KOPT-K1 (cell line): Measurements from ENCODE around the gene GTF3C4.
"Not testable (repeated sequence)": the region's sequence is repeated elsewhere in the genome, so short reads cannot be mapped to it uniquely, and the experiment has no call there.

Source experiments
- H3K27ac ChIP-seq: fragments of 200-600 bp; sonication (generic); 2 replicates; pipeline ENCODE4 v1.5.1; 2016; ENCODE audit warnings: antibody characterized with exemption, mild to moderate bottlenecking, low read depth, low read length; ENCODE audit not compliant: poor library complexity, severe bottlenecking
- H3K36me3 ChIP-seq: fragments of 200-600 bp; sonication (generic); 2 replicates; pipeline ENCODE4 v1.5.1; 2017; ENCODE audit warnings: antibody characterized with exemption, mild to moderate bottlenecking, low read length, moderate library complexity; ENCODE audit not compliant: insufficient read depth
- H3K9me3 ChIP-seq: fragments of 200-600 bp; sonication (generic); 2 replicates; pipeline ENCODE4 v1.5.1; 2017; ENCODE audit warnings: antibody characterized with exemption, low read length, mild to moderate bottlenecking; ENCODE audit not compliant: insufficient read depth, poor library complexity, severe bottlenecking

Gene GTF3C4

GRCh38 chr9:132703336-132703735 is 33.1 kb downstream of the GTF3C4 start:
- Histone ChIP-seq H3K27ac (no peak overlapping the region), H3K9me3 (peaks cover 3% of the 10 kb centered on the region), H3K36me3 (no peaks in the 10 kb centered on the region)

- H3K9me3 ChIP-seq = no peaks in the 10 kb centered on the region
- no peak overlapping the region for H3K27ac ChIP-seq
- no peaks in the 10 kb centered on the region for H3K36me3 ChIP-seq
Observed at GRCh38 chr9:132708239-132708638, 38.0 kb downstream of the GTF3C4 start.

- Histone ChIP-seq H3K36me3 (no peaks in the 10 kb centered on the region), H3K27ac (no peak overlapping the region), H3K9me3 (no peaks in the 10 kb centered on the region)
Observed at GRCh38 chr9:132708769-132709430, 38.6 kb downstream of the GTF3C4 start.

GRCh38 chr9:132710333-132710732 is 40.1 kb downstream of the GTF3C4 start:
- H3K36me3 ChIP-seq = no peaks in the 10 kb centered on the region
- H3K27ac ChIP-seq = no peak overlapping the region
- no peaks in the 10 kb centered on the region for H3K9me3 ChIP-seq

GRCh38 chr9:132711152-132711551 is 40.9 kb downstream of the GTF3C4 start:
- not testable (repeated sequence) for H3K36me3 ChIP-seq

GRCh38 chr9:132711846-132712245 is 41.6 kb downstream of the GTF3C4 start:
- Histone ChIP-seq H3K27ac (no peak overlapping the region), H3K9me3 (no peaks in the 10 kb centered on the region), H3K36me3 (no peaks in the 10 kb centered on the region)

More at GRCh38 chr9:132711152-132711551, 40.9 kb downstream of the GTF3C4 start:
- H3K9me3 ChIP-seq, H3K27ac ChIP-seq: not testable (repeated sequence)

- no peaks in the 10 kb centered on the region for H3K36me3 ChIP-seq
- no peak overlapping the region for H3K27ac ChIP-seq
- no peaks in the 10 kb centered on the region for H3K9me3 ChIP-seq
Observed at GRCh38 chr9:132712753-132713152, 42.5 kb downstream of the GTF3C4 start.

- no peaks in the 10 kb centered on the region for H3K9me3 ChIP-seq
- H3K36me3 ChIP-seq = no peaks in the 10 kb centered on the region
- no peak overlapping the region for H3K27ac ChIP-seq
Observed at GRCh38 chr9:132716007-132716406, 45.7 kb downstream of the GTF3C4 start.

GRCh38 chr9:132717326-132717945 is 47.2 kb downstream of the GTF3C4 start:
- no peaks in the 10 kb centered on the region for H3K9me3 ChIP-seq
- no peak overlapping the region for H3K27ac ChIP-seq
- no peaks in the 10 kb centered on the region for H3K36me3 ChIP-seq

- H3K9me3 ChIP-seq, H3K27ac ChIP-seq, H3K36me3 ChIP-seq: not testable (repeated sequence)
Observed at GRCh38 chr9:132718381-132718928, 48.2 kb downstream of the GTF3C4 start.

- no peak overlapping the region for H3K27ac ChIP-seq
- no peaks in the 10 kb centered on the region for H3K36me3 ChIP-seq
- no peaks in the 10 kb centered on the region for H3K9me3 ChIP-seq
Observed at GRCh38 chr9:132721661-132722060, 51.4 kb downstream of the GTF3C4 start.

- H3K27ac ChIP-seq = no peak overlapping the region
- no peaks in the 10 kb centered on the region for H3K9me3 ChIP-seq
- no peaks in the 10 kb centered on the region for H3K36me3 ChIP-seq
Observed at GRCh38 chr9:132722564-132723065, 52.4 kb downstream of the GTF3C4 start.

GRCh38 chr9:132723809-132724208 is 53.5 kb downstream of the GTF3C4 start:
- H3K9me3 ChIP-seq = no peaks in the 10 kb centered on the region
- no peaks in the 10 kb centered on the region for H3K36me3 ChIP-seq
- H3K27ac ChIP-seq = no peak overlapping the region

GRCh38 chr9:132725306-132725705 is 55.0 kb downstream of the GTF3C4 start:
- Histone ChIP-seq H3K27ac (no peak overlapping the region), H3K36me3 (no peaks in the 10 kb centered on the region), H3K9me3 (no peaks in the 10 kb centered on the region)

GRCh38 chr9:132726576-132727130 is 56.4 kb downstream of the GTF3C4 start:
- H3K27ac ChIP-seq = no peak overlapping the region
- no peaks in the 10 kb centered on the region for H3K9me3 ChIP-seq
- H3K36me3 ChIP-seq = no peaks in the 10 kb centered on the region
